ENCODE results near the gene CLDN4. TPM values are rescaled to one million over a fixed set of nuclear protein-coding genes. Genes with fewer than 3 reads are reported as not detected.
"Not testable (repeated sequence)": the region's sequence is repeated elsewhere in the genome, so short reads cannot be mapped to it uniquely, and the experiment has no call there.

Gene CLDN4
- total and polyA plus RNA-seq, 2 donors (not counting 3 experiments of a cell fraction or from before 2014, with no cell fraction given): 0.13 to 0.15 TPM

DNA sequence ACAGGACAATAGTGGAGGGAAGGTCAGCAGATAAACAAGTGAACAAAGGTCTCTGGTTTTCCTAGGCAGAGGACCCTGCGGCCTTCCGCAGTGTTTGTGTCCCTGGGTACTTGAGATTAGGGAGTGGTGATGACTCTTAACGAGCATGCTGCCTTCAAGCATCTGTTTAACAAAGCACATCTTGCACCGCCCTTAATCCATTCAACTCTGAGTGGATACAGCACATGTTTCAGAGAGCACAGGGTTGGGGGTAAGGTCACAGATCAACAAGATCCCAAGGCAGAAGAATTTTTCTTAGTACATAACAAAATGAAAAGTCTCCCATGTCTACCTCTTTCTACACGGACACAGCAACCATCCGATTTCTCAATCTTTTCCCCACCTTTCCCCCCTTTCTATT is 34.1 kb upstream of the CLDN4 start:
- H3K79me2 ChIP-seq (ENCODE audit: control insufficient read depth, insufficient read depth, low read length); H3K9me3 ChIP-seq (replicated peaks; ENCODE audit: control insufficient read depth, insufficient read depth, low read length); BruUV-seq (replicated peaks); H3K36me3 ChIP-seq (ENCODE audit: control insufficient read depth in 2 of 2, extremely low read depth in 1 of 2, insufficient read depth in 2 of 2, low read length in 2 of 2); intact Hi-C loops (cut with micrococcal nuclease); H4K20me1 ChIP-seq (replicated peaks; ENCODE audit: control insufficient read depth, extremely low read depth, insufficient read depth, low read length); H3K9ac ChIP-seq (replicated peaks; ENCODE audit: extremely low read depth, insufficient read depth, low read length); H3K4me2 ChIP-seq (ENCODE audit: insufficient read depth, low read length); H3K27ac ChIP-seq (ENCODE audit: insufficient read depth, low read depth, low read length); FAIRE-seq; H3K9me1 ChIP-seq (replicated peaks; ENCODE audit: control insufficient read depth, extremely low read depth, insufficient read depth, low read length); H3K4me3 ChIP-seq (replicated peaks in 1 of 3; ENCODE audit: insufficient read depth in 1 of 3, low read depth in 1 of 3, low read length in 3 of 3); H2AFZ ChIP-seq (ENCODE audit: low read depth, low read length); H3K27me3 ChIP-seq (ENCODE audit: control insufficient read depth in 2 of 2, insufficient read depth in 2 of 2, low read length in 2 of 2); dilution Hi-C loops (cut with MboI; ENCODE audit: extremely low pct_ligation_motif_present, low sequenced_read_pairs); H3K4me1 ChIP-seq (ENCODE audit: control insufficient read depth, extremely low read depth, insufficient read depth, low read length); POLR2A ChIA-PET; DNase-seq (ENCODE audit: low read depth, low spot score): not testable (repeated sequence)
- CTCF ChIA-PET: interaction anchor here (1.3 kb wide), 1 partner anchor 12 kb away, joined by 3 read pairs; no protein-coding TSS in a partner anchor

DNA sequence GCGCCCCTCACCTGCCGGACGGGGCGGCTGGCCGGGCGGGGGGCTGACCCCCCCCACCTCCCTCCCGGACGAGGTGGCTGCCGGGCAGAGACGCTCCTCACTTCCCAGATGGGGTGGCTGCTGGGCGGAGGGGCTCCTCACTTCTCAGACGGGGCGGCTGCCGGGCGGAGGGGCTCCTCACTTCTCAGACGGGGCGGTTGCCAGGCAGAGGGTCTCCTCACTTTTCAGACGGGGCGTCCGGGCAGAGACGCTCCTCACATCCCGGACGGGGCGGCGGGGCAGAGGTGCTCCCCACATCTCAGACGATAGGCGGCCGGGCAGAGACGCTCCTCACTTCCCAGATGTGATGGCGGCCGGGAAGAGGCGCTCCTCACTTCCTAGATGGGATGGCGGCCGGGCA is 33.6 kb upstream of the CLDN4 start:
- DNase-seq (ENCODE audit: low read depth, low spot score); dilution Hi-C loops (cut with MboI; ENCODE audit: extremely low pct_ligation_motif_present, low sequenced_read_pairs); H3K27me3 ChIP-seq (ENCODE audit: control insufficient read depth in 2 of 2, insufficient read depth in 2 of 2, low read length in 2 of 2); H4K20me1 ChIP-seq (replicated peaks; ENCODE audit: control insufficient read depth, extremely low read depth, insufficient read depth, low read length); CTCF ChIA-PET; H3K27ac ChIP-seq (ENCODE audit: insufficient read depth, low read depth, low read length); H3K9me3 ChIP-seq (replicated peaks; ENCODE audit: control insufficient read depth, insufficient read depth, low read length); H3K9ac ChIP-seq (replicated peaks; ENCODE audit: extremely low read depth, insufficient read depth, low read length); H3K79me2 ChIP-seq (ENCODE audit: control insufficient read depth, insufficient read depth, low read length); H3K9me1 ChIP-seq (replicated peaks; ENCODE audit: control insufficient read depth, extremely low read depth, insufficient read depth, low read length); POLR2A ChIA-PET; H3K4me3 ChIP-seq (replicated peaks in 1 of 3; ENCODE audit: insufficient read depth in 1 of 3, low read depth in 1 of 3, low read length in 3 of 3); H3K4me1 ChIP-seq (ENCODE audit: control insufficient read depth, extremely low read depth, insufficient read depth, low read length); H3K4me2 ChIP-seq (ENCODE audit: insufficient read depth, low read length); H2AFZ ChIP-seq (ENCODE audit: low read depth, low read length); intact Hi-C loops (cut with micrococcal nuclease); FAIRE-seq; H3K36me3 ChIP-seq (ENCODE audit: control insufficient read depth in 2 of 2, extremely low read depth in 1 of 2, insufficient read depth in 2 of 2, low read length in 2 of 2); BruUV-seq (replicated peaks): not testable (repeated sequence)
